ENCODE data around the gene CACNA1A. TPM values are rescaled to one million over a fixed set of nuclear protein-coding genes. Genes with fewer than 3 reads are reported as not detected.

The CACNA1A gene
- total and polyA plus RNA-seq, 2 of the 4 experiments (the other 2 are of a cell fraction), result 5.9 to 15.0 TPM

DNA sequence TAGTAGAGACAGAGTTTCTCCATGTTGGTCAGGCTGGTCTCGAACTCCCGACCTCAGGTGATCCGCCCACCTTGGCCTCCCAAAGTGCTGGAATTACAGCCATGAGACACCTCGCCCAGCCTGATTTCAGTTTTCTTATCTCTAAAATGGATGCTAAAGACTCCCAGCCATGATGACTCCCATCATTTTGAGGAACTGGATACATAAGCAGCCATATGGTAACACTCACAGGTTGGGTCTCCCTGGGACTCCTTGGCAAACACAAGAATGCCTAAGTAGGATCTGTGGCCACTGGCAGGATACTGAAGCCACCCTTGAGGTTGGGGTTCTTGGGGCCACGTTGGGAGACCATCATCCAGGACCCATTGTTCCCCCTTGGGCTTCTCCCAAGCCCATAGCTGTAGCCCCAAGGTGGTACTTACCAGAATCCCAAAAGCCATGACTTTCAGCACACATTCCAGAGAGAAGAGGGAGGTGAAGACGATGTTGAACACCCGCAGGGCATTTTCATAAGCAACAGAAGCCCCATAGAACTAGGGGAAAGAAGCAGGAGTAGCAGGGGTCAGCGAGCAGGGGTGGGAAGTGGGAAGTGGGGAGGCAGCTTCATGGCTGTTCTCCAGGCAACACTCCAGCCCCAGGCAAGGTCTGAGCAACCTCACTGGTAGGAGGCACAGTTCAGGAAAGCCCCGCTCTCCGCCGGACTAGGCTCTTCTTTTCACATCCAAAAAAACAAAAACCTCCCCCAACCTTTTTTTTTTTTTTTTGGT, 253.5 kb downstream of the CACNA1A start:
- BruUV-seq (replicated peaks), result no TSS peak
- Histone ChIP-seq H4K5ac (ENCODE audit: low read depth, low read length) (no peak overlapping the region), H3K27ac (ENCODE audit: insufficient read depth, low read length) (no peak overlapping the region), H3K4ac (ENCODE audit: low read depth, low read length) (no peak overlapping the region), H3K4me1 (ENCODE audit: control insufficient read depth, insufficient read depth, low read length) (no peaks in the 10 kb centered on the region), H3K23ac (ENCODE audit: low read depth, low read length) (no peak overlapping the region), H4K20me1 (ENCODE audit: insufficient read depth, low read length) (no peaks in the 10 kb centered on the region), H3K9ac (ENCODE audit: low read depth, low read length) (no peak overlapping the region), H3K9me1 (ENCODE audit: insufficient read depth, low read length) (no peaks in the 10 kb centered on the region), H2AFZ (replicated peaks; ENCODE audit: low read length, poor library complexity) (no peak overlapping the region), H4K91ac (ENCODE audit: insufficient read depth, low read depth, low read length) (no peak overlapping the region), H3K36me3 (ENCODE audit: control insufficient read depth, insufficient read depth, low read length) (peaks cover 3% of the 10 kb centered on the region), H3K14ac (replicated peaks; ENCODE audit: low read depth, low read length) (no peak overlapping the region), H3K9me3 (ENCODE audit: control insufficient read depth, insufficient read depth, low read length) (no peaks in the 10 kb centered on the region), H2BK120ac (ENCODE audit: low read depth, low read length) (no peak overlapping the region), H2BK5ac (ENCODE audit: low read depth, low read length, poor library complexity, severe bottlenecking) (no peak overlapping the region), H3K27me3 (ENCODE audit: control insufficient read depth, insufficient read depth, low read length) (no peaks in the 10 kb centered on the region), H2BK15ac (ENCODE audit: low read depth, low read length) (no peak overlapping the region), H4K8ac (ENCODE audit: low read depth in 2 of 2, low read length in 2 of 2) (no peak overlapping the region), H3K79me1 (ENCODE audit: low read depth in 1 of 2, low read length in 2 of 2) (no peaks in the 10 kb centered on the region), H2AK9ac (replicated peaks; ENCODE audit: low read depth, low read length, poor library complexity) (no peak overlapping the region), H3K18ac (ENCODE audit: low read depth, low read length) (no peak overlapping the region), H3K56ac (ENCODE audit: extremely low read depth, insufficient read depth, low read length) (no peak overlapping the region), H3K4me3 (ENCODE audit: insufficient read depth, low read depth, low read length) (no peak overlapping the region), H2AK5ac (ENCODE audit: low read depth, low read length) (no peak overlapping the region), H2BK20ac (ENCODE audit: low read depth, low read length) (no peak overlapping the region), H3K4me2 (ENCODE audit: low read depth, low read length) (no peak overlapping the region)
- DNase-seq (no peak), ATAC-seq (ENCODE audit: low read depth) (no peak)
- in situ Hi-C loops (cut with MboI; ENCODE audit: low sequenced_read_pairs) (no loop called here), intact Hi-C loops (cut with micrococcal nuclease) (no loop called here), dilution Hi-C loops (cut with HindIII; ENCODE audit: low sequenced_read_pairs, unreplicated experiment) (no loop called here)
- CTCF ChIA-PET, result no interaction called here
- 79% methylated on average over 2 of the region's 11 CpGs; no CpG with 5 or more reads in 1 of the 2 experiments for WGBS, 2 experiments (ENCODE audit: extremely low coverage in 2 of 2, insufficient read length in 1 of 2)
- TF ChIP-seq RCOR1 (IDR thresholded peaks at IDR 0.05; ENCODE audit: insufficient replicate concordance, low read length) (no peak), NFE2L2 (IDR thresholded peaks at IDR 0.05; ENCODE audit: low read depth, low read length) (no peak), BHLHE40 (IDR thresholded peaks at IDR 0.05; ENCODE audit: low read depth, low read length) (no peak)
- POLR2A ChIA-PET (ENCODE audit: unreplicated experiment), result no interaction called here

Data from IMR-90 (cell line).